HepG2 (cell line): Measurements from ENCODE around the gene HSPA1A. TPM values are rescaled to one million over a fixed set of nuclear protein-coding genes. Genes with fewer than 3 reads are reported as not detected.

ENCODE experiments used
- ATAC-seq: fragments of 200-7000 bp; cut with Tn5 transposase; 3 replicates; pipeline ENCODE4 v1.9.1; 2020; ENCODE audit warnings: mild to moderate bottlenecking, moderate library complexity
- BruUV-seq: library from RNA; stranded (reverse); fragments of 400-500 nt; replicated peaks from 2 replicates; lab custom pipeline; 2021; lab: Mats Ljungman, UMichigan
- CTCF ChIA-PET: fragments of 300-600 bp; formaldehyde crosslinking; extraction: SDS; loops from one replicate; lab custom pipeline; 2021; ENCODE audit warnings: low total read pairs, inconsistent platforms, low intra/inter-chr PET ratio; lab: Yijun Ruan, JAX
- POLR2A ChIA-PET: fragments of 350-600 bp; sonication (Branson Sonifier 250); formaldehyde crosslinking; loops from one replicate; lab custom pipeline; 2020; ENCODE audit warnings: antibody characterized with exemption, inconsistent platforms; lab: Yijun Ruan, JAX
- DNase-seq: peaks from one replicate; pipeline ENCODE4 v3.0.0-alpha.2; 2015; ENCODE audit warnings: low spot score
- FAIRE-seq: peaks from 3 replicates; lab custom pipeline; 2011; peaks lifted over from hg19 to GRCh38; lab: Jason Lieb, UNC
- H2AFZ ChIP-seq: one replicate; pipeline ENCODE4 v1.6.1; 2011; ENCODE audit warnings: low read length, inconsistent platforms
- H3K27ac ChIP-seq: fragments of 300-600 bp; 3 replicates; pipeline ENCODE4 v1.8.0; 2011; ENCODE audit warnings: mixed run types, mild to moderate bottlenecking, mixed read lengths, low read length, inconsistent platforms; ENCODE audit not compliant: insufficient read depth; ENCODE audit errors: extremely low read length
- H3K27me3 ChIP-seq, 2 experiments: fragments of 200-600 bp in 1 of 2; 2 replicates in 1 of 2; 3 replicates in 1 of 2; pipeline versions ENCODE4 v1.6.0 to v1.8.0; 2011; ENCODE audit warnings: low read length in 2 of 2, mild to moderate bottlenecking in 2 of 2, moderate library complexity in 2 of 2, inconsistent platforms in 1 of 2; ENCODE audit not compliant: insufficient read depth in 2 of 2, control insufficient read depth in 1 of 2
- H3K36me3 ChIP-seq, 2 experiments: fragments of 200-600 bp in 1 of 2; replicated peaks in 1 of 2; 2 replicates in 1 of 2; 3 replicates in 1 of 2; pipeline versions ENCODE4 v1.5.1 to v1.8.0; 2011; ENCODE audit warnings: low read length in 2 of 2, inconsistent platforms in 1 of 2; ENCODE audit not compliant: insufficient read depth in 2 of 2, control insufficient read depth in 1 of 2
- H3K4me1 ChIP-seq: 2 replicates; pipeline ENCODE4 v1.5.1; 2012; ENCODE audit warnings: low read length, inconsistent platforms; ENCODE audit not compliant: insufficient read depth
- H3K4me2 ChIP-seq: 2 replicates; pipeline ENCODE4 v1.6.0; 2011; ENCODE audit warnings: low read depth, low read length, inconsistent platforms
- H3K4me3 ChIP-seq, 3 experiments: fragments of 200-600 bp in 1 of 3; sonication (generic), shearing (Covaris generic) in 1 of 3; replicated peaks in 1 of 3; 2 replicates each; pipeline ENCODE4 v1.5.1; 2011 to 2016; ENCODE audit warnings: low read length in 3 of 3, inconsistent platforms in 2 of 3, low read depth in 2 of 3, mild to moderate bottlenecking in 2 of 3, control low read depth in 1 of 3, mixed read lengths in 1 of 3; ENCODE audit not compliant: insufficient read depth in 1 of 3
- H3K79me2 ChIP-seq: one replicate; pipeline ENCODE4 v1.6.1; 2011; ENCODE audit warnings: low read length, inconsistent platforms; ENCODE audit not compliant: insufficient read depth
- H3K9ac ChIP-seq: 2 replicates; pipeline ENCODE4 v1.6.0; 2011; ENCODE audit warnings: mild to moderate bottlenecking, low read depth, low read length, inconsistent platforms; ENCODE audit not compliant: insufficient read depth
- H3K9me3 ChIP-seq: 2 replicates; pipeline ENCODE4 v1.5.1; 2012; ENCODE audit warnings: mild to moderate bottlenecking, low read length
- H4K20me1 ChIP-seq: 2 replicates; pipeline ENCODE4 v1.6.0; 2011; ENCODE audit warnings: inconsistent platforms, mild to moderate bottlenecking, low read length, moderate library complexity; ENCODE audit not compliant: insufficient read depth
- DZIP1 ChIP-seq: sonication (generic); formaldehyde crosslinking; IDR thresholded peaks from 2 replicates; pipeline ENCODE4 v1.5.0; 2020; ENCODE audit warnings: mild to moderate bottlenecking, missing genetic modification reagents
- E2F1 ChIP-seq: sonication (generic); formaldehyde crosslinking; IDR thresholded peaks from 2 replicates; pipeline ENCODE4 v1.5.0; 2020; ENCODE audit warnings: missing genetic modification reagents
- EHMT2 ChIP-seq: fragments of 200-600 bp; sonication (generic); IDR thresholded peaks from 2 replicates; pipeline ENCODE4 v1.7.0; 2017; ENCODE audit warnings: antibody characterized with exemption, low read depth, low read length, borderline replicate concordance
- FOXM1 ChIP-seq: sonication (generic); formaldehyde crosslinking; IDR thresholded peaks from 2 replicates; pipeline ENCODE4 v1.5.0; 2020; ENCODE audit warnings: missing genetic modification reagents
- HCFC1 ChIP-seq: fragments of 150-350 bp; IDR thresholded peaks from 2 replicates; pipeline ENCODE4 v1.6.1; 2014; ENCODE audit warnings: low read depth, low read length
- HDAC1 ChIP-seq: sonication (generic); formaldehyde crosslinking; IDR thresholded peaks from 2 replicates; pipeline ENCODE4 v1.5.1; 2020; ENCODE audit warnings: mild to moderate bottlenecking, missing genetic modification reagents
- MIER2 ChIP-seq: IDR thresholded peaks from 2 replicates; pipeline ENCODE4 v1.6.1; 2016; ENCODE audit warnings: missing biosample characterization, missing genetic modification reagents
- MTF2 ChIP-seq: sonication (generic); formaldehyde crosslinking; IDR thresholded peaks from 2 replicates; pipeline ENCODE4 v1.5.0; 2020; ENCODE audit warnings: missing genetic modification reagents, borderline replicate concordance
- NR2C2 ChIP-seq: sonication (generic); formaldehyde crosslinking; IDR thresholded peaks from 2 replicates; pipeline ENCODE4 v1.4.0; 2020; ENCODE audit warnings: missing genetic modification reagents, mild to moderate bottlenecking, moderate library complexity, borderline replicate concordance
- ONECUT2 ChIP-seq: sonication (generic); formaldehyde crosslinking; IDR thresholded peaks from 2 replicates; pipeline ENCODE4 v1.4.0; 2020; ENCODE audit warnings: missing genetic modification reagents
- TAF1 ChIP-seq: sonication (generic); formaldehyde crosslinking; IDR thresholded peaks from 2 replicates; pipeline ENCODE4 v1.4.0; 2020; ENCODE audit warnings: missing genetic modification reagents
- YY1 ChIP-seq: IDR thresholded peaks from 2 replicates; pipeline ENCODE4 v1.6.1; 2011; ENCODE audit warnings: low read length, low read depth, moderate library complexity, mild to moderate bottlenecking; ENCODE audit not compliant: insufficient read depth, insufficient replicate concordance
- ZC3H13 ChIP-seq: sonication (generic); formaldehyde crosslinking; IDR thresholded peaks from 2 replicates; pipeline ENCODE4 v1.8.1; 2023; ENCODE audit warnings: mild to moderate bottlenecking, missing genetic modification reagents, moderate library complexity
- ZNF263 ChIP-seq: sonication (generic); formaldehyde crosslinking; IDR thresholded peaks from 2 replicates; pipeline ENCODE4 v1.4.0; 2020; ENCODE audit warnings: missing genetic modification reagents
- WGBS: methylation state at CpG from one replicate; pipeline ENCODE4 v1.1.6; 2017; ENCODE audit warnings: low lambda C conversion rate; 5-methylcytosine and 5-hydroxymethylcytosine counted together
- in situ Hi-C: cut with HindIII; loops from 2 replicates; pipeline ENCODE4 v1.10.0; 2017; ENCODE audit warnings: low pct_unique_long_range_greater_than_20kb; ENCODE audit not compliant: extremely low pct_ligation_motif_present
- intact Hi-C: fragments of 100-400 bp; cut with micrococcal nuclease; formaldehyde crosslinking; loops from one replicate; pipeline ENCODE4 v1.10.0; 2022; ENCODE audit not compliant: unreplicated experiment
- polyA plus RNA-seq, 8 experiments: library from polyadenylated mRNA; depleted of rRNA in 3 of 8; stranded (reverse) in 7 of 8; unstranded in 1 of 8; fragments of >200 nt; fragmentation: Illumina TruSeq in 4 of 8; extraction: Trizol in 4 of 8; gene quantifications; 2 replicates each; pipeline versions ENCODE4 v1.2.1 to v1.2.3, GENCODE V29; 2011 to 2016; ENCODE audit warnings: low read depth in 4 of 8, missing spikeins in 1 of 8, mixed read lengths in 1 of 8; ENCODE audit not compliant: insufficient read depth in 1 of 8
- total RNA-seq, 5 experiments: library from RNA; depleted of rRNA; stranded (reverse); fragments of >200 nt; fragmentation: Illumina TruSeq; extraction: Trizol; gene quantifications; 2 replicates each; pipeline ENCODE4 v1.2.3, GENCODE V29; 2016; ENCODE audit warnings: low read depth in 1 of 5
- TF ChIP-seq, protein P1 (sequence below): sonication (generic); formaldehyde crosslinking; conservative IDR thresholded peaks from 2 replicates; pipeline ENCODE4 v1.8.0; 2022; ENCODE audit warnings: mild to moderate bottlenecking, moderate library complexity, missing genetic modification reagents
- TF ChIP-seq, protein P2 (sequence below): sonication (generic); formaldehyde crosslinking; IDR thresholded peaks from 2 replicates; pipeline ENCODE4 v1.8.0; 2022; ENCODE audit warnings: missing genetic modification reagents, low read depth, mild to moderate bottlenecking, borderline replicate concordance

The HSPA1A gene
- total and polyA plus RNA-seq, 2 of the 13 experiments (the other 11 are each of a cell fraction or from before 2014, with no cell fraction given): 44.5 to 85.0 TPM

DNA sequence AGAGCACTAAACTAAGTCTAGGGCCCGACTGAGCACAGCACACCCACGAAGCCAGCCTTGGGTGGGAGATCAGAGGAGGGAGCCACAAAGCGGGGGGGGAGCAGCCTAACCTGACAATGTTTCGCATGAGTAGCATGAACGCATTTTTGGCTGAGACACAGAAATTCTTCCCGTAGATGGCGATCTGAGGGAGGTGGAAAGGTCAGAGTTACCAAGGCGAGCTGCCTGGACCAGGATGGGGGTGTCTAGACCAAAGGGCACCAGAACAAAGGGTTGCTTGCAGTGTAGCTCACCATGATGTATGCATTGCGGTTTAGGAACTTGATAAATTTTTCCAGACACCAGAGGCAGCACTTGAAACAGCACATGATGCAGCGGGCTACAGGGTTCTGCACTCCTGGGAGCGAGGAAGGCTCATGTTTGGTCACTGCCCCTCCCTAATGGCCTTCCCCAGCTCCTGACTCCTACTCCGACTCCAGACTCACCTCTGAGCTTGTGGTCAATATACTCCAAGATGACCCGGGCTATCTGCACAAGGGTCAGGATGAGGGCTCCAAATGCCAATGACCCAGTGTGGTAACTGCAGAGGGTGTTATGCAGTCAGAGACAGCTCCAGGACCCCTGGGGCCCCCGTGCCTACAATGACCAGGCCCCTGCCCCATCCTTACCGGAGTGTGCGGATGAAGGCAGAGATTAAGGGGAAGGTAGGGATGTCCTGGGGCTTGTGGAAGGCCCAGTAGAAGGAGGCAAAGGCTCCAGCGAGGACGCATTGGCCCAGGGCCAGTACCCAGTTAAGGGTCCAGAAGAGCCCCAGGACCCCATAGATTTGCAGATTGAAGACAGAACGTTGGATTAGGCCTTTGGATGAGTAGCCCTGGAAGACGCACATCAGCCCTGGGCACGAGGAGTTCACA is 50.1 kb downstream of the HSPA1A start:
- WGBS: 1% methylated on average over 20 of the region's 21 CpGs
- peak; percentile 73 for ATAC-seq
- Histone ChIP-seq H3K4me3 (peak overlapping the region; percentile 62 to 99 (median 73)), H3K27ac (peak overlapping the region; percentile 92), H3K4me1 (peaks cover 64% of the 10 kb centered on the region), H4K20me1 (no peaks in the 10 kb centered on the region), H3K9me3 (no peaks in the 10 kb centered on the region), H3K27me3 (no peaks in the 10 kb centered on the region; a peak in 1 of 5 replicates), H3K9ac (peak overlapping the region; percentile 77), H3K4me2 (peak overlapping the region; percentile 99), H3K36me3 (peaks cover 0 to 8% of the 10 kb centered on the region in 2 experiments; a peak in 3 of 5 replicates), H2AFZ (peak overlapping the region; percentile 21), H3K79me2 (peaks cover 31% of the 10 kb centered on the region)
- BruUV-seq: no TSS peak
- DNase-seq: peak; percentile 100
- FAIRE-seq: peak; percentile 99
- ChIA-PET CTCF (no interaction called here), POLR2A (interaction anchor here (0.5 to 5.4 kb wide), 46 partner anchors 8 to 1107 kb away, joined by 3 to 264 read pairs (median 5); partner anchors contain the start of genes ABHD16A, ATF6B, BAG6 and C6orf47)
- in situ Hi-C loops: no loop called here
- intact Hi-C loops: loop anchor here (1.0 to 2.0 kb wide), 2 partner anchors 12 to 31 kb away; partner anchors contain the start of gene EHMT2
- TF ChIP-seq DZIP1 (CRISPR knock-in tag): no peak
- peak; percentile 50; the same call in 1 of the 2 replicates for TF ChIP-seq TAF1
- TF ChIP-seq, protein P1, sequence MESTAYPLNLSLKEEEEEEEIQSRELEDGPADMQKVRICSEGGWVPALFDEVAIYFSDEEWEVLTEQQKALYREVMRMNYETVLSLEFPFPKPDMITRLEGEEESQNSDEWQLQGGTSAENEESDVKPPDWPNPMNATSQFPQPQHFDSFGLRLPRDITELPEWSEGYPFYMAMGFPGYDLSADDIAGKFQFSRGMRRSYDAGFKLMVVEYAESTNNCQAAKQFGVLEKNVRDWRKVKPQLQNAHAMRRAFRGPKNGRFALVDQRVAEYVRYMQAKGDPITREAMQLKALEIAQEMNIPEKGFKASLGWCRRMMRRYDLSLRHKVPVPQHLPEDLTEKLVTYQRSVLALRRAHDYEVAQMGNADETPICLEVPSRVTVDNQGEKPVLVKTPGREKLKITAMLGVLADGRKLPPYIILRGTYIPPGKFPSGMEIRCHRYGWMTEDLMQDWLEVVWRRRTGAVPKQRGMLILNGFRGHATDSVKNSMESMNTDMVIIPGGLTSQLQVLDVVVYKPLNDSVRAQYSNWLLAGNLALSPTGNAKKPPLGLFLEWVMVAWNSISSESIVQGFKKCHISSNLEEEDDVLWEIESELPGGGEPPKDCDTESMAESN (CRISPR knock-in tag): peak; percentile 65; the same call in 1 of the 2 replicates
- TF ChIP-seq ZC3H13: no peak; the same call in 1 of the 2 replicates
- no peak for TF ChIP-seq EHMT2
- peak; percentile 92 for TF ChIP-seq HDAC1 (CRISPR knock-in tag)
- peak; percentile 70; the same call in 1 of the 2 replicates for TF ChIP-seq ONECUT2 (CRISPR knock-in tag)
- TF ChIP-seq MTF2 (CRISPR knock-in tag): no peak
- no peak for TF ChIP-seq HCFC1
- peak; percentile 85 for TF ChIP-seq NR2C2 (CRISPR knock-in tag)
- TF ChIP-seq, protein P2, sequence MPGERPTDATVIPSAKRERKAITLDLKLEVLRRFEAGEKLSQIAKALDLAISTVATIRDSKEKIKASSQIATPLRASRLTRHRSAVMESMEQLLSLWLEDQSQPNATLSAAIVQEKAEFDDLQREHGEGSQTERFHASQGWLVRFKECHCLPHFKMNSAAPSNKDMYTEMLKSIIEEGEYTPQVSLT (CRISPR knock-in tag): no peak
- TF ChIP-seq MIER2: peak; percentile 62; the same call in 1 of the 2 replicates
- TF ChIP-seq YY1: peak; percentile 70
- TF ChIP-seq E2F1 (CRISPR knock-in tag): no peak
- peak; percentile 49; the same call in 1 of the 2 replicates for TF ChIP-seq ZNF263
- no peak for TF ChIP-seq FOXM1
